Fibroblast of lung (primary cell): ENCODE results near the gene KIRREL3. TPM values are rescaled to one million over a fixed set of nuclear protein-coding genes. Genes with fewer than 3 reads are reported as not detected.

Experiments
- DNase-seq, 2 donors: peaks; one replicate each; pipeline versions ENCODE4 v3.0.0 to v3.0.0-alpha.2; 2010; ENCODE audit warnings: low read depth in 2 of 2
- H2AFZ ChIP-seq: 2 replicates; pipeline ENCODE4 v1.5.1; 2012; ENCODE audit warnings: low read length, control low read depth, inconsistent platforms
- H3K27ac ChIP-seq: 2 replicates; pipeline ENCODE4 v1.5.1; 2011; ENCODE audit warnings: low read length, control low read depth; ENCODE audit not compliant: insufficient read depth
- H3K27me3 ChIP-seq: 2 replicates; pipeline ENCODE4 v1.5.1; 2011; ENCODE audit warnings: mild to moderate bottlenecking, low read length; ENCODE audit not compliant: control insufficient read depth, insufficient read depth
- H3K36me3 ChIP-seq: 2 replicates; pipeline ENCODE4 v1.5.1; 2011; ENCODE audit warnings: low read length; ENCODE audit not compliant: control insufficient read depth, insufficient read depth
- H3K4me1 ChIP-seq: 2 replicates; pipeline ENCODE4 v1.5.1; 2011; ENCODE audit warnings: low read length; ENCODE audit not compliant: control insufficient read depth, insufficient read depth; ENCODE audit errors: extremely low read depth
- H3K4me2 ChIP-seq: 2 replicates; pipeline ENCODE4 v1.5.1; 2011; ENCODE audit warnings: low read length, control low read depth; ENCODE audit not compliant: insufficient read depth; ENCODE audit errors: extremely low read depth
- H3K4me3 ChIP-seq, 4 experiments: fragments of 200-600 bp in 1 of 4; sonication (generic) in 1 of 4; replicated peaks in 1 of 4; 2 replicates each; pipeline ENCODE4 v1.5.1; 2011 to 2016; ENCODE audit warnings: low read length in 4 of 4, low read depth in 3 of 4, mild to moderate bottlenecking in 3 of 4, control low read depth in 2 of 4, inconsistent platforms in 1 of 4, mixed read lengths in 1 of 4; ENCODE audit not compliant: insufficient read depth in 1 of 4; ENCODE audit errors: control extremely low read depth in 1 of 4
- H3K79me2 ChIP-seq: 2 replicates; pipeline ENCODE4 v1.5.1; 2012; ENCODE audit warnings: mild to moderate bottlenecking, low read length, inconsistent platforms; ENCODE audit not compliant: control insufficient read depth, insufficient read depth
- H3K9ac ChIP-seq: 2 replicates; pipeline ENCODE4 v1.5.1; 2011; ENCODE audit warnings: mild to moderate bottlenecking, low read length, control low read depth; ENCODE audit not compliant: insufficient read depth
- H3K9me3 ChIP-seq: 2 replicates; pipeline ENCODE4 v1.5.1; 2012; ENCODE audit warnings: low read depth, low read length; ENCODE audit not compliant: control insufficient read depth, insufficient read depth
- H4K20me1 ChIP-seq: 2 replicates; pipeline ENCODE4 v1.5.1; 2011; ENCODE audit warnings: low read length; ENCODE audit not compliant: control insufficient read depth, insufficient read depth; ENCODE audit errors: extremely low read depth
- CTCF ChIP-seq, 2 donors: IDR thresholded peaks in 1 of 2; conservative IDR thresholded peaks in 1 of 2; 1 replicate in 1 of 2; 2 replicates in 1 of 2; pipeline ENCODE4 v1.5.1; 2011 to 2012; ENCODE audit warnings: low read length in 2 of 2, control low read depth in 1 of 2, inconsistent platforms in 1 of 2, low read depth in 1 of 2, mild to moderate bottlenecking in 1 of 2
- EZH2 ChIP-seq: IDR thresholded peaks from 2 replicates; pipeline ENCODE4 v1.5.1; 2012; ENCODE audit warnings: low read length, control low read depth, mild to moderate bottlenecking; ENCODE audit errors: missing control alignments
- polyA plus RNA-seq, 2 donors: library from polyadenylated mRNA; depleted of rRNA in 1 of 2; stranded (reverse) in 1 of 2; unstranded in 1 of 2; fragments of >200 nt; gene quantifications; 2 replicates each; pipeline ENCODE4 v1.2.1, GENCODE V29; 2011 to 2012; ENCODE audit warnings: missing spikeins in 1 of 2
- total RNA-seq: library from RNA; depleted of rRNA; stranded (reverse); fragments of >200 nt; gene quantifications from 2 replicates; pipeline ENCODE4 v1.2.1, GENCODE V29; 2014

KIRREL3 gene
- total and polyA plus RNA-seq, 2 donors (not counting 1 experiment from before 2014, with no cell fraction given) = 2.8 to 6.1 TPM

DNA sequence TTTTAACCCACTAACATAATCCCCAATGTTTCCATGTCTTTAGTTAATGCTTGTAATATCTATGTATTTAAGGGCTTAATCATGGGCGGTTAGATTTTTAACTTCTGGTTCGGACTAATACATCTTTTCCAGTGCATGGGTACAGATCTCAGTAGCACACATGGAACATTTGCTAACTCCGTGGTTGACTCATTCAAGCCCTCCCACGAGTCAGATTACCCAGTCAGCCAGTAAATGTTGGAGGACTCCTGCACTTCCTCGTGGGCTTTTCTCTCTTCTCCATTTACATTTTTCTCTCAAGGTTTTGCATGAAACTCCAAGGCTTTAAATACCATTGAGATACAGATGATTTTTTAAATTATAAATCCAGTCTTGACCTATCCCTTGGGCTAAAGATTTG lies 331.2 kb downstream of the KIRREL3 start:
- no peaks in the 10 kb centered on the region for H3K9me3 ChIP-seq
- H3K36me3 ChIP-seq = no peaks in the 10 kb centered on the region
- H3K9ac ChIP-seq = no peak overlapping the region
- no peak overlapping the region for H3K4me3 ChIP-seq
- no peaks in the 10 kb centered on the region for H3K27me3 ChIP-seq
- H3K4me1 ChIP-seq = no peaks in the 10 kb centered on the region
- H2AFZ ChIP-seq = no peak overlapping the region
- H3K4me2 ChIP-seq = no peak overlapping the region
- DNase-seq = peak in 1 of 2 donors; percentile 70
- TF ChIP-seq EZH2 (no peak), CTCF (conservative IDR thresholded peaks at IDR 0.05 in 1 of 2, IDR thresholded peaks at IDR 0.05 in 1 of 2; ENCODE audit: low read depth in 1 of 2, low read length in 2 of 2) (no peak)
- no peak overlapping the region for H3K27ac ChIP-seq
- H3K79me2 ChIP-seq = no peaks in the 10 kb centered on the region
- no peaks in the 10 kb centered on the region for H4K20me1 ChIP-seq

DNA sequence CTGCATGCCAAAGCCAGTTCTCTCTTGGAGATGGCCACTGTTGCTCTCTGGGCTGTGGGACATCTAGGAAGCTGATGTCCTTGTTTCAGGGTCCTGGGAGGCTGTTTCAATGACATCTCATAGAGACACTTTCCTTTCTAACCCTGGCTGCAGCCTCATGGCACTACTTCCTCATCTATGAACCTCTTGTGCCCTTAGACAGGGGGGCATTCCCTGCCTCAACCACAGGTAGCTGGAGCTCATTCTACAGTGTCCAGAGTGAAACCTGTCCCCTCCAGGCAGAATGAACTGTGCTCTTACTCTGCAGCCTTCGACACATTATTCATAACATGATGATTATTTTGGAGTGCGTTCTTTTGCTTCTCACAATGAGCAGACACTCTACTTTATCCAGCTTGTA lies 335.9 kb downstream of the KIRREL3 start:
- Histone ChIP-seq H3K9me3 (no peaks in the 10 kb centered on the region), H3K36me3 (no peaks in the 10 kb centered on the region), H3K4me2 (no peak overlapping the region), H4K20me1 (no peaks in the 10 kb centered on the region), H3K27me3 (no peaks in the 10 kb centered on the region), H3K4me1 (no peaks in the 10 kb centered on the region), H2AFZ (no peak overlapping the region), H3K9ac (no peak overlapping the region), H3K79me2 (no peaks in the 10 kb centered on the region), H3K4me3 (no peak overlapping the region), H3K27ac (no peak overlapping the region)
- no peak for DNase-seq
- TF ChIP-seq CTCF (conservative IDR thresholded peaks at IDR 0.05 in 1 of 2, IDR thresholded peaks at IDR 0.05 in 1 of 2; ENCODE audit: low read depth in 1 of 2, low read length in 2 of 2) (no peak), EZH2 (no peak)

DNA sequence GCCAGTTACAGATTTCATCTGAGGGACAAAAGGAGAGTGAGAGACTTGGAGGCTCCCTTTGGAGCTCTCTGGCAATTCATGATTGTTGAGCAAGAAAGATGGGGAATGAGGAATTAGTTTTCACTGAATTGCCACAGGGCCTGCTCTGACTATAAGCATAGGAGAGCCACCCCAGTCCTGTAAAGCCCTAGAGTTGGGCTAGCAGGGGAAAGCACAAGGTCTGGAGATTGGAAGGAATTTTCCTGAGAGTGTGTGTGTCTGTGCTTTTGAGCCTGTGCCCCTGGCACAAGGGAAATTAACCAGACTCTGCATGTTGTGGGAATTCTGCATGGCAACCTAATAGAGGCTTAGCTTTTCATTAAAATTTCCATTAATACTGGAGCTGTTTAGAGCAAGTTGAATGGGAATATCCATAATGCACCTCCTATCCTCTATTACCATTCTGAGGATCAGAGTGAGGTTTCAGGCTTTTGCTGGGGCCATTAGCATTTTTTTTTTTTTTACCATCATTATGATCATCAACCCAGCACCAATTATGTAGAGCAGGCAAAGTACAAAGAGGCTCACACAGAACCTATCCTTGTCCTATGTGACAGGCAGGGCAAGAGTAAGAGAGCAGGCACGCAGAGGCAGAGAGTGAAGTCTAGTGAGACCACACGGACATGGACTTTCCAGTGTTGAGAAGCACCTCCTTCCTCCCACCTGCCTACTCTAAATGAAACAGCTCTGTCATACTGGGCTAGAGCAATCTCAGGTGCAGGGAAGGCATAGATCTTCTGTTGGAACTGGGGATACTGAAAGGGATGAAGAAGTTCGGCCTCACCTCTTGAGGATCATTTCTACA lies 336.6 kb downstream of the KIRREL3 start:
- TF ChIP-seq EZH2 (no peak), CTCF (conservative IDR thresholded peaks at IDR 0.05 in 1 of 2, IDR thresholded peaks at IDR 0.05 in 1 of 2; ENCODE audit: low read depth in 1 of 2, low read length in 2 of 2) (no peak)
- Histone ChIP-seq H3K4me2 (no peak overlapping the region), H3K27ac (no peak overlapping the region), H3K36me3 (no peaks in the 10 kb centered on the region), H3K27me3 (no peaks in the 10 kb centered on the region), H4K20me1 (no peaks in the 10 kb centered on the region), H3K9me3 (no peaks in the 10 kb centered on the region), H3K4me1 (no peaks in the 10 kb centered on the region), H3K4me3 (no peak overlapping the region), H2AFZ (no peak overlapping the region), H3K79me2 (no peaks in the 10 kb centered on the region), H3K9ac (no peak overlapping the region)
- no peak for DNase-seq
